ENCODE measurements around the gene AMN. TPM values are rescaled to one million over a fixed set of nuclear protein-coding genes. Genes with fewer than 3 reads are reported as not detected.

The AMN gene
- total and polyA plus RNA-seq, 7 experiments from 2014 or later, result 0.53 to 11.0 (median 3.8) TPM

GRCh38 chr14:102935756-102936155, 13.3 kb downstream of the AMN start:
- Mint-ChIP-seq H3K36me3 (peaks cover 0 to 3% (median 0%) of the 10 kb centered on the region in 5 donors), H3K4me1 (peaks cover 0 to 5% (median 0%) of the 10 kb centered on the region in 7 donors), H3K9me3 (no peaks in the 10 kb centered on the region), H3K27ac (no peak overlapping the region), H3K27me3 (peaks cover 0 to 13% (median 0%) of the 10 kb centered on the region in 5 donors), H3K4me3 (no peak overlapping the region)
- POLR2A ChIA-PET, result no interaction called here
- H3K36me3 ChIP-seq (ENCODE audit: control insufficient read depth in 2 of 3, insufficient read depth in 3 of 3, low read length in 3 of 3), result no peaks in the 10 kb centered on the region
- DNase-seq (no peak), ATAC-seq (no peak)
- H3K9me3 ChIP-seq (ENCODE audit: control insufficient read depth in 2 of 3, low read length in 3 of 3), result no peaks in the 10 kb centered on the region
- no peak overlapping the region for H3K27ac ChIP-seq (ENCODE audit: low read depth, low read length)
- H3K4me3 ChIP-seq (ENCODE audit: low read length), result no peak overlapping the region
- H3K27me3 ChIP-seq (ENCODE audit: control insufficient read depth in 2 of 2, insufficient read depth in 2 of 2, low read length in 2 of 2), result no peaks in the 10 kb centered on the region
- no peaks in the 10 kb centered on the region for H3K4me1 ChIP-seq (ENCODE audit: control insufficient read depth in 2 of 2, insufficient read depth in 2 of 2, low read length in 2 of 2)
- CTCF ChIA-PET, result no interaction called here
- intact Hi-C loops (cut with micrococcal nuclease), result no loop called here

DNA sequence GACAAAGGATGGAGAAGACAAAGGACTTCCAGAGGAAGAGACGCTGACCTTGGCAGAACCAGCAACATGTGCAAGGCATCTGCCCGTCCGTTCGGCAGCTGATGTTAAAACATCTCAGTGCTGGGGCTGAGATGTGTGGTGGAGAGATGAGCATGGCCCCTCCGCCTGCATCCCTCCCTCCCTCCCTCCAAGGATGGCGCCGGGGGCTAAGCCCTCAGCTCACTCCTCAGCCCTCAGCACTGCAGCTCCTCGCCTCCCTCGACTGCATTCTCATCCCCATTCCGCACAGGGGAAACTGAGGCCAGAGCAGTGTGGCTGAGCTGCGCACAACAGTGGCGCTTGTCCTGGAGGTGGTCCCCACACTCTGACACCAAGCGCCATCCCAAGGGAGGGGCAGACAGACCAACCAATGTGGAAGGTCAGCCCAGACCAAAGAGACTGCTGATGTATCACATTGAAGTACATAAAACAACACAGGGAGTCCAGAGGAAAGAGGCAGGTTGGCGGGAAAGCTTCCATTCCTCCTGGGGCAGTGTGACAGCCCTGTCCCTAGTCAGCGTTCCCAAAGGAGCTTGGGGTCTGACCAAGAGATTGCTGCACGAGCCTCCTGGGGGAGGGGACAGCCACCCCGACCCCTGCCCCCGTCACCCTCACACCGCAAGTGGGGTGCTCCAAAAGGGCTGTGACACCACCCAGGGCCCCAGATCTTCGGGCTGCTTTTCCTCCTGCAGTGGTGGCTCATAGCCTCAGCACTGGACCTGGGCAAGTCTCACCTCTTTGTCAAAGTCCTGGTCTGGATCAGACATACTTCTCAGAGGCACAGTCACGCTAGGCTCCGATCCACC, 15.1 kb downstream of the AMN start:
- no peak for ATAC-seq
- peaks cover 0 to 3% (median 0%) of the 10 kb centered on the region in 7 donors for H3K4me1 Mint-ChIP-seq
- H3K27ac Mint-ChIP-seq, result peak overlapping the region in 2 of 9 donors; percentile 36 to 47
- H3K36me3 Mint-ChIP-seq, result peaks cover 0 to 3% (median 0%) of the 10 kb centered on the region in 5 donors
- intact Hi-C loops (cut with micrococcal nuclease), result no loop called here
- no peak for DNase-seq
- Histone ChIP-seq H3K4me3 (ENCODE audit: low read length) (no peak overlapping the region), H3K9me3 (ENCODE audit: control insufficient read depth in 2 of 3, low read length in 3 of 3) (no peaks in the 10 kb centered on the region), H3K4me1 (ENCODE audit: control insufficient read depth in 2 of 2, insufficient read depth in 2 of 2, low read length in 2 of 2) (no peaks in the 10 kb centered on the region), H3K27me3 (ENCODE audit: control insufficient read depth in 2 of 2, insufficient read depth in 2 of 2, low read length in 2 of 2) (no peaks in the 10 kb centered on the region), H3K36me3 (ENCODE audit: control insufficient read depth in 2 of 3, insufficient read depth in 3 of 3, low read length in 3 of 3) (no peaks in the 10 kb centered on the region), H3K27ac (ENCODE audit: low read depth, low read length) (no peak overlapping the region)
- ChIA-PET CTCF (no interaction called here), POLR2A (no interaction called here)
- no peaks in the 10 kb centered on the region for H3K9me3 Mint-ChIP-seq
- no peak overlapping the region for H3K4me3 Mint-ChIP-seq
- no peaks in the 10 kb centered on the region for H3K27me3 Mint-ChIP-seq

GRCh38 chr14:102938191-102938590, 15.7 kb downstream of the AMN start:
- no peak for DNase-seq
- Mint-ChIP-seq H3K27ac (no peak overlapping the region), H3K27me3 (no peaks in the 10 kb centered on the region), H3K4me1 (peaks cover 0 to 3% (median 0%) of the 10 kb centered on the region in 7 donors), H3K4me3 (no peak overlapping the region), H3K36me3 (peaks cover 0 to 5% (median 0%) of the 10 kb centered on the region in 5 donors), H3K9me3 (no peaks in the 10 kb centered on the region)
- no peak overlapping the region for H3K4me3 ChIP-seq (ENCODE audit: low read length)
- ChIA-PET CTCF (no interaction called here), POLR2A (no interaction called here)
- H3K4me1 ChIP-seq (ENCODE audit: control insufficient read depth in 2 of 2, insufficient read depth in 2 of 2, low read length in 2 of 2), result no peaks in the 10 kb centered on the region
- intact Hi-C loops (cut with micrococcal nuclease), result no loop called here
- no peaks in the 10 kb centered on the region for H3K27me3 ChIP-seq (ENCODE audit: control insufficient read depth in 2 of 2, insufficient read depth in 2 of 2, low read length in 2 of 2)
- H3K9me3 ChIP-seq (ENCODE audit: control insufficient read depth in 2 of 3, low read length in 3 of 3), result no peaks in the 10 kb centered on the region
- no peak for ATAC-seq
- H3K36me3 ChIP-seq (ENCODE audit: control insufficient read depth in 2 of 3, insufficient read depth in 3 of 3, low read length in 3 of 3), result no peaks in the 10 kb centered on the region
- H3K27ac ChIP-seq (ENCODE audit: low read depth, low read length), result no peak overlapping the region

- Histone ChIP-seq H3K4me1 (ENCODE audit: control insufficient read depth in 2 of 2, insufficient read depth in 2 of 2, low read length in 2 of 2) (no peaks in the 10 kb centered on the region), H3K36me3 (ENCODE audit: control insufficient read depth in 2 of 3, insufficient read depth in 3 of 3, low read length in 3 of 3) (no peaks in the 10 kb centered on the region), H3K27me3 (ENCODE audit: control insufficient read depth in 2 of 2, insufficient read depth in 2 of 2, low read length in 2 of 2) (no peaks in the 10 kb centered on the region), H3K4me3 (ENCODE audit: low read length) (no peak overlapping the region), H3K27ac (ENCODE audit: low read depth, low read length) (no peak overlapping the region), H3K9me3 (ENCODE audit: control insufficient read depth in 2 of 3, low read length in 3 of 3) (no peaks in the 10 kb centered on the region)
- peak overlapping the region in 1 of 9 donors; percentile 74 for H3K27ac Mint-ChIP-seq
- peaks cover 0 to 13% (median 0%) of the 10 kb centered on the region in 5 donors for H3K36me3 Mint-ChIP-seq
- POLR2A ChIA-PET, result no interaction called here
- peaks cover 0 to 3% (median 0%) of the 10 kb centered on the region in 7 donors for H3K4me1 Mint-ChIP-seq
- ATAC-seq, result no peak
- CTCF ChIA-PET, result no interaction called here
- DNase-seq, result no peak
- intact Hi-C loops (cut with micrococcal nuclease), result no loop called here
- H3K27me3 Mint-ChIP-seq, result no peaks in the 10 kb centered on the region
- H3K4me3 Mint-ChIP-seq, result no peak overlapping the region
- H3K9me3 Mint-ChIP-seq, result no peaks in the 10 kb centered on the region
These were observed 16.9 kb downstream of the AMN start for GRCh38 chr14:102939329-102939728.

- Mint-ChIP-seq H3K4me3 (no peak overlapping the region), H3K9me3 (no peaks in the 10 kb centered on the region), H3K27ac (peak overlapping the region in 1 of 9 donors; percentile 74), H3K36me3 (peaks cover 0 to 14% (median 0%) of the 10 kb centered on the region in 5 donors), H3K4me1 (peaks cover 0 to 3% (median 0%) of the 10 kb centered on the region in 7 donors), H3K27me3 (no peaks in the 10 kb centered on the region)
- ChIA-PET POLR2A (interaction anchor here (1.0 kb wide), 1 partner anchor 10 kb away, joined by 5 read pairs; no protein-coding TSS in a partner anchor), CTCF (no interaction called here)
- no peaks in the 10 kb centered on the region for H3K36me3 ChIP-seq (ENCODE audit: control insufficient read depth in 2 of 3, insufficient read depth in 3 of 3, low read length in 3 of 3)
- H3K27me3 ChIP-seq (ENCODE audit: control insufficient read depth in 2 of 2, insufficient read depth in 2 of 2, low read length in 2 of 2), result no peaks in the 10 kb centered on the region
- DNase-seq (no peak), ATAC-seq (no peak)
- H3K4me3 ChIP-seq (ENCODE audit: low read length), result no peak overlapping the region
- intact Hi-C loops (cut with micrococcal nuclease), result loop anchor here in 1 of 2 donors (10.0 kb wide), 1 partner anchor 395 kb away; the partner anchor contains the start of gene EIF5
- H3K9me3 ChIP-seq (ENCODE audit: control insufficient read depth in 2 of 3, low read length in 3 of 3), result no peaks in the 10 kb centered on the region
- no peaks in the 10 kb centered on the region for H3K4me1 ChIP-seq (ENCODE audit: control insufficient read depth in 2 of 2, insufficient read depth in 2 of 2, low read length in 2 of 2)
- H3K27ac ChIP-seq (ENCODE audit: low read depth, low read length), result no peak overlapping the region
These were observed 17.5 kb downstream of the AMN start for GRCh38 chr14:102939820-102940561.

DNA sequence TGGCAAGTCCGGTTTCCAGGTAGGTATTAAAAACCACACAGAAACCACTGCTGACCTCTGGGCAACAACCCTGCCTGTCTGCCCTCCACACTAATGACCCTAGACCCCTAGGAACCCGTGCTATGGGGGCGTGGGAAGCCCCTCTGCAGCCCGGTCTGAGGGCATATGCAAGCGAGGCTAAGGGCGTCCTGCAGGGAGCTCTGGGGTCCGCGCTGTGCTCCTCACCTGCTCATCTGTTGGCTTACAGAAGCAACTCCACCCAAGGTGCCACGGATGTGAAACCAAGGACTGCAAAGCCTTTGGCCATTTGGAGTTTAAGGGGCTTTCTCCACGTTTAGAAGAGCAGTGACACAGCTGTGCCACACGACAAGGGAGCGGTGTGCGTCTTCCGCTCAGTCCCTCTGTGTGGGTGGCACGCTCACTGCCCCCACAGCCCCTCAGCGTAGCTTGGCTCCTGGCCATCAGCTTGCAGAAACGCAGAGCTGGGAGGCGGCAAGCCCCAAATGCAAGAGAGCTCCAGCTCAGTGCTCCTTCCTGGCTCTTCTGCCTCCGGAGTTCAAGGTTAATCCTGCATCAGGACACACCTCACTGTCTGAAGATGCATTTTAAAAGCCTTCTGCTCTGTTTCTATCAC, 18.4 kb downstream of the AMN start:
- Histone ChIP-seq H3K9me3 (ENCODE audit: control insufficient read depth in 2 of 3, low read length in 3 of 3) (no peaks in the 10 kb centered on the region), H3K4me3 (ENCODE audit: low read length) (no peak overlapping the region), H3K27ac (ENCODE audit: low read depth, low read length) (no peak overlapping the region), H3K4me1 (ENCODE audit: control insufficient read depth in 2 of 2, insufficient read depth in 2 of 2, low read length in 2 of 2) (no peaks in the 10 kb centered on the region), H3K27me3 (ENCODE audit: control insufficient read depth in 2 of 2, insufficient read depth in 2 of 2, low read length in 2 of 2) (no peaks in the 10 kb centered on the region), H3K36me3 (ENCODE audit: control insufficient read depth in 2 of 3, insufficient read depth in 3 of 3, low read length in 3 of 3) (no peaks in the 10 kb centered on the region)
- Mint-ChIP-seq H3K9me3 (no peaks in the 10 kb centered on the region), H3K27me3 (no peaks in the 10 kb centered on the region), H3K4me3 (no peak overlapping the region), H3K27ac (no peak overlapping the region), H3K4me1 (peaks cover 0 to 3% (median 0%) of the 10 kb centered on the region in 7 donors), H3K36me3 (peaks cover 0 to 19% (median 0%) of the 10 kb centered on the region in 5 donors)
- intact Hi-C loops (cut with micrococcal nuclease), result loop anchor here in 1 of 2 donors (10.0 kb wide), 1 partner anchor 394 kb away; the partner anchor contains the start of gene EIF5
- POLR2A ChIA-PET, result interaction anchor here (1.0 kb wide), 1 partner anchor 9 kb away, joined by 5 read pairs; no protein-coding TSS in a partner anchor
- CTCF ChIA-PET, result no interaction called here
- ATAC-seq (no peak), DNase-seq (no peak)
